Left cardiac atrium (tissue), 4 donors: ENCODE measurements around the gene CEP120. TPM values are rescaled to one million over a fixed set of nuclear protein-coding genes. Genes with fewer than 3 reads are reported as not detected.
"Not testable (repeated sequence)": the region's sequence is repeated elsewhere in the genome, so short reads cannot be mapped to it uniquely, and the experiment has no call there.

Source experiments
- ATAC-seq, 2 donors: fragments of 200-7000 bp; cut with Tn5 transposase; one replicate each; pipeline ENCODE4 v1.9.1; 2020; ENCODE audit warnings: mild to moderate bottlenecking in 2 of 2, moderate library complexity in 2 of 2
- DNase-seq: peaks from one replicate; pipeline ENCODE4 v3.0.0-alpha.2; 2020
- intact Hi-C, 2 donors: fragments of 100-400 bp; cut with DNase I; formaldehyde crosslinking; loops; one replicate each; pipeline versions ENCODE4 v1.14.1 to v1.15.1; 2022 to 2023
- long read RNA-seq: library from polyadenylated mRNA; unstranded; transcript quantifications from one replicate; pipeline ENCODE4 v2.0.0, GENCODE V29; 2021
- total RNA-seq, 2 donors: library from RNA; stranded (reverse); fragmentation: NEBNext Ultra II Directional; extraction: Animal tissue kit (Norgen Biotek cat#: 25700); gene quantifications; one replicate each; pipeline ENCODE4 v1.2.1, GENCODE V29; 2021
- donor health status: DM: no; HTN: yes; CAD: no.
- donor health status: DM: no; HTN: yes; CAD: no; lungs with severe emphysema.
- donor health status: DM: yes; HTN: yes; CAD: no.
- donor health status: Dilated cardiomyopathy.

CEP120 gene
- total RNA-seq, result 10 to 100 TPM; 10.3 to 13.1 TPM
- long read RNA-seq, partial matches to known transcripts, result 1 of 2 reads
- long read RNA-seq, other reads (novel, unspliced or antisense), result 1 of 2 reads

GRCh38 chr5:123423278-123424149 lies at the start of gene CEP120:
Gene CEP120 (minus strand): TSS chr5:123423403. CDS start chr5:123422998, 405 bp downstream.
- ATAC-seq (peak; percentile 99 to 100), DNase-seq (peak; percentile 99)
- intact Hi-C loops, result loop anchor here (2.0 to 10.0 kb wide), 2 partner anchors 89 to 181 kb away; partner anchors contain the start of gene CSNK1G3 (in 1 of the 2)

- ATAC-seq, result peak in 1 of 2 donors; percentile 29
- no peak for DNase-seq
- intact Hi-C loops, result no loop called here
Observed at GRCh38 chr5:123472150-123472924, 49.1 kb upstream of the CEP120 start.

GRCh38 chr5:123471385-123471784 lies 48.2 kb upstream of the CEP120 start:
- ATAC-seq (no peak), DNase-seq (no peak)
- intact Hi-C loops, result no loop called here

- intact Hi-C loops, ATAC-seq, DNase-seq: not testable (repeated sequence)
Observed at GRCh38 chr5:123466839-123467238, 43.6 kb upstream of the CEP120 start.

GRCh38 chr5:123460296-123460729 lies 37.1 kb upstream of the CEP120 start:
- ATAC-seq (peak in 1 of 2 donors; percentile 98), DNase-seq (no peak)
- intact Hi-C loops, result no loop called here

GRCh38 chr5:123458994-123459393 lies 35.8 kb upstream of the CEP120 start:
- intact Hi-C loops, ATAC-seq, DNase-seq: not testable (repeated sequence)

GRCh38 chr5:123456242-123456641 lies 33.0 kb upstream of the CEP120 start:
- intact Hi-C loops, result no loop called here
- no peak for ATAC-seq
- no peak for DNase-seq

- DNase-seq (no peak), ATAC-seq (no peak)
- intact Hi-C loops, result no loop called here
Observed at GRCh38 chr5:123455640-123456039, 32.4 kb upstream of the CEP120 start.

- DNase-seq (no peak), ATAC-seq (no peak)
- intact Hi-C loops, result no loop called here
Observed at GRCh38 chr5:123455095-123455494, 31.9 kb upstream of the CEP120 start.

- intact Hi-C loops, result no loop called here
- DNase-seq (no peak), ATAC-seq (no peak)
Observed at GRCh38 chr5:123454259-123454911, 31.2 kb upstream of the CEP120 start.

GRCh38 chr5:123452401-123452800 lies 29.2 kb upstream of the CEP120 start:
- intact Hi-C loops, result no loop called here

GRCh38 chr5:123451047-123451446 lies 27.8 kb upstream of the CEP120 start:
- no peak for DNase-seq
- intact Hi-C loops, result no loop called here
- no peak for ATAC-seq

More at GRCh38 chr5:123452401-123452800, 29.2 kb upstream of the CEP120 start:
- no peak for ATAC-seq
- no peak for DNase-seq

GRCh38 chr5:123450640-123451039 lies 27.4 kb upstream of the CEP120 start:
- intact Hi-C loops, result no loop called here
- ATAC-seq, result no peak
- no peak for DNase-seq

GRCh38 chr5:123450114-123450513 lies 26.9 kb upstream of the CEP120 start:
- intact Hi-C loops, result no loop called here
- DNase-seq (no peak), ATAC-seq (no peak)

GRCh38 chr5:123449424-123449974 lies 26.3 kb upstream of the CEP120 start:
- no peak for ATAC-seq
- intact Hi-C loops, result no loop called here
- DNase-seq, result no peak

- intact Hi-C loops, result no loop called here
- no peak for ATAC-seq
- no peak for DNase-seq
Observed at GRCh38 chr5:123448743-123449142, 25.5 kb upstream of the CEP120 start.

- intact Hi-C loops, result no loop called here
- no peak for ATAC-seq
- DNase-seq, result no peak
Observed at GRCh38 chr5:123448017-123448617, 24.9 kb upstream of the CEP120 start.

- DNase-seq (no peak), ATAC-seq (no peak)
- intact Hi-C loops, result no loop called here
Observed at GRCh38 chr5:123444016-123444415, 20.8 kb upstream of the CEP120 start.

GRCh38 chr5:123441408-123441807 lies 18.2 kb upstream of the CEP120 start:
- intact Hi-C loops, result no loop called here
- no peak for ATAC-seq
- no peak for DNase-seq
